Loucy (cell line): ENCODE data around the gene HSPG2.

Experiments used
- H2AFZ ChIP-seq: fragments of 200-600 bp; sonication (generic); 2 replicates; pipeline ENCODE4 v1.6.0; 2016; ENCODE audit warnings: antibody characterized with exemption, mild to moderate bottlenecking, low read length, moderate library complexity
- H3F3A ChIP-seq: fragments of 200-600 bp; 2 replicates; pipeline ENCODE4 v1.6.0; 2016; ENCODE audit warnings: antibody characterized with exemption, low read depth, mild to moderate bottlenecking
- H3K27me3 ChIP-seq: fragments of 200-600 bp; sonication (generic); 2 replicates; pipeline ENCODE4 v1.6.1; 2014; ENCODE audit warnings: low read length, mild to moderate bottlenecking; ENCODE audit not compliant: insufficient read depth, poor library complexity, severe bottlenecking
- H3K36me3 ChIP-seq: fragments of 200-600 bp; sonication (generic); 2 replicates; pipeline ENCODE4 v1.6.1; 2016; ENCODE audit warnings: low read length; ENCODE audit not compliant: insufficient read depth
- H3K4me1 ChIP-seq: fragments of 200-600 bp; sonication (generic); 2 replicates; pipeline ENCODE4 v1.5.1; 2014; ENCODE audit warnings: low read length, mild to moderate bottlenecking; ENCODE audit not compliant: insufficient read depth, poor library complexity, severe bottlenecking
- H3K4me2 ChIP-seq: fragments of 200-600 bp; sonication (generic); 2 replicates; pipeline ENCODE4 v1.6.0; 2014; ENCODE audit warnings: antibody characterized with exemption, low read length, low read depth, mild to moderate bottlenecking; ENCODE audit not compliant: poor library complexity, severe bottlenecking
- H3K4me3 ChIP-seq: fragments of 200-600 bp; sonication (generic); 2 replicates; pipeline ENCODE4 v1.5.1; 2014; ENCODE audit warnings: low read length, mild to moderate bottlenecking, mixed read lengths; ENCODE audit not compliant: poor library complexity, severe bottlenecking
- H3K79me2 ChIP-seq: fragments of 200-600 bp; sonication (generic); 2 replicates; pipeline ENCODE4 v1.6.1; 2014; ENCODE audit warnings: low read length; ENCODE audit not compliant: insufficient read depth
- H3K9ac ChIP-seq: fragments of 200-600 bp; sonication (generic); 2 replicates; pipeline ENCODE4 v1.6.0; 2014; ENCODE audit warnings: mild to moderate bottlenecking, low read depth, low read length, moderate library complexity; ENCODE audit not compliant: poor library complexity, severe bottlenecking
- H3K9me2 ChIP-seq: fragments of 200-600 bp; sonication (generic); replicated peaks from 2 replicates; pipeline ENCODE4 v1.6.1; 2016; ENCODE audit warnings: low read depth, low read length, mixed read lengths
- H3K9me3 ChIP-seq: fragments of 200-600 bp; sonication (generic); 2 replicates; pipeline ENCODE4 v1.6.1; 2014; ENCODE audit warnings: mild to moderate bottlenecking, antibody characterized with exemption, low read length, low read depth; ENCODE audit not compliant: insufficient read depth
- H4K20me1 ChIP-seq: fragments of 200-600 bp; sonication (generic); 2 replicates; pipeline ENCODE4 v1.6.0; 2014; ENCODE audit warnings: antibody characterized with exemption, low read length, mild to moderate bottlenecking; ENCODE audit not compliant: insufficient read depth, poor library complexity, severe bottlenecking
- EZH2phosphoT487 ChIP-seq: fragments of 200-600 bp; IDR thresholded peaks from 2 replicates; pipeline ENCODE4 v1.6.1; 2018; ENCODE audit warnings: antibody characterized with exemption, mild to moderate bottlenecking, moderate library complexity, borderline replicate concordance
- TF ChIP-seq, protein P1 (sequence below): fragments of 200-600 bp; sonication (generic); conservative IDR thresholded peaks from 2 replicates; pipeline ENCODE4 v1.5.1; 2014; ENCODE audit warnings: mild to moderate bottlenecking, antibody characterized with exemption, low read length

HSPG2 gene

DNA sequence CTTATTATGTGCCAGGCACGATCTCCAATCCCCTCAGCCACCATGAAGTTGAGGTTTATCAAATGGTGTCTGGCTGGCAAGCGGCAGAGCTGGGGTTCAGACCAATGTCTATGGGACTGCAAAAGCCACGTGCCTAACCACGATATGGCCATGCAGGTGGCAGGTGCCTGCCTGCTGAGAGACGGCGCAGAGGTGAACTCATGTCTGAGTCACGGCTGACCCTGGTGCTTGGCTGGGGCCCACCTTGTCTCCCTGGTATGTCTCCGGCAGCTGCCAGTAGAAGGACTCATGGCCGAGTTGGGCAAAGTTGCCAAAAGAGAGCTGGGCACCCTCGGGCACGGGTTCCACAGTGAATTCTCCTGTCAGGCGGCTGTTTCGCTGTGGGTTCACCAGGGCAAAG is 65.2 kb downstream of the HSPG2 start:
- Histone ChIP-seq H3K4me3 (no peak overlapping the region), H3K9ac (no peak overlapping the region), H2AFZ (no peak overlapping the region), H3K4me1 (no peaks in the 10 kb centered on the region), H3F3A (no peaks in the 10 kb centered on the region), H3K9me2 (no peaks in the 10 kb centered on the region), H3K4me2 (no peak overlapping the region), H3K79me2 (no peaks in the 10 kb centered on the region), H3K27me3 (no peaks in the 10 kb centered on the region), H3K36me3 (no peaks in the 10 kb centered on the region), H4K20me1 (no peaks in the 10 kb centered on the region), H3K9me3 (no peaks in the 10 kb centered on the region)
- TF ChIP-seq EZH2phosphoT487, result no peak
- TF ChIP-seq, protein P1, sequence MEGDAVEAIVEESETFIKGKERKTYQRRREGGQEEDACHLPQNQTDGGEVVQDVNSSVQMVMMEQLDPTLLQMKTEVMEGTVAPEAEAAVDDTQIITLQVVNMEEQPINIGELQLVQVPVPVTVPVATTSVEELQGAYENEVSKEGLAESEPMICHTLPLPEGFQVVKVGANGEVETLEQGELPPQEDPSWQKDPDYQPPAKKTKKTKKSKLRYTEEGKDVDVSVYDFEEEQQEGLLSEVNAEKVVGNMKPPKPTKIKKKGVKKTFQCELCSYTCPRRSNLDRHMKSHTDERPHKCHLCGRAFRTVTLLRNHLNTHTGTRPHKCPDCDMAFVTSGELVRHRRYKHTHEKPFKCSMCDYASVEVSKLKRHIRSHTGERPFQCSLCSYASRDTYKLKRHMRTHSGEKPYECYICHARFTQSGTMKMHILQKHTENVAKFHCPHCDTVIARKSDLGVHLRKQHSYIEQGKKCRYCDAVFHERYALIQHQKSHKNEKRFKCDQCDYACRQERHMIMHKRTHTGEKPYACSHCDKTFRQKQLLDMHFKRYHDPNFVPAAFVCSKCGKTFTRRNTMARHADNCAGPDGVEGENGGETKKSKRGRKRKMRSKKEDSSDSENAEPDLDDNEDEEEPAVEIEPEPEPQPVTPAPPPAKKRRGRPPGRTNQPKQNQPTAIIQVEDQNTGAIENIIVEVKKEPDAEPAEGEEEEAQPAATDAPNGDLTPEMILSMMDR, result no peak

DNA sequence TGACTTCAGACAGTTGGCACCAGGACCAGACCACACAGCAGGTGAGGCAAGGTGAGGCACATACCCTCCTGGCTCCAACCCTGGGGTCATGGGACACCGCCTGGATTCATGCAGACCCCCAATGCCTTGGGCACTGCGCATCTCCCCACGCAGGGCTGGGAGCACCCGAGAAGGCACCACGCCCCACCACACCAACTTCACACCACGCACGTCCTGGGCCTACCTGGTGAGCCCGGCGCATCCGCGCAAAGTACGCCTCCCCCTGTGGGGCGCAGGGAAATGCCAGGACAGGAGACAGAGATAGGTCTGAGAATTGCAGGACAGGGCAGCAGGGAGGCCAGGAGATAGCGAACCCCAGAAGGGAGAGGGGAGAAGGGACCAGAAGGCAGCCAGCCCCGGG is 66.5 kb downstream of the HSPG2 start:
- Histone ChIP-seq H3K9me3 (no peaks in the 10 kb centered on the region), H3K4me2 (no peak overlapping the region), H3K4me1 (peaks cover 2% of the 10 kb centered on the region), H3K27me3 (no peaks in the 10 kb centered on the region), H2AFZ (no peak overlapping the region), H3K36me3 (no peaks in the 10 kb centered on the region), H3K79me2 (no peaks in the 10 kb centered on the region), H3F3A (no peaks in the 10 kb centered on the region), H3K9me2 (no peaks in the 10 kb centered on the region), H3K9ac (no peak overlapping the region), H3K4me3 (no peak overlapping the region), H4K20me1 (no peaks in the 10 kb centered on the region)
- TF ChIP-seq EZH2phosphoT487, result no peak
- TF ChIP-seq, protein P1, result no peak

DNA sequence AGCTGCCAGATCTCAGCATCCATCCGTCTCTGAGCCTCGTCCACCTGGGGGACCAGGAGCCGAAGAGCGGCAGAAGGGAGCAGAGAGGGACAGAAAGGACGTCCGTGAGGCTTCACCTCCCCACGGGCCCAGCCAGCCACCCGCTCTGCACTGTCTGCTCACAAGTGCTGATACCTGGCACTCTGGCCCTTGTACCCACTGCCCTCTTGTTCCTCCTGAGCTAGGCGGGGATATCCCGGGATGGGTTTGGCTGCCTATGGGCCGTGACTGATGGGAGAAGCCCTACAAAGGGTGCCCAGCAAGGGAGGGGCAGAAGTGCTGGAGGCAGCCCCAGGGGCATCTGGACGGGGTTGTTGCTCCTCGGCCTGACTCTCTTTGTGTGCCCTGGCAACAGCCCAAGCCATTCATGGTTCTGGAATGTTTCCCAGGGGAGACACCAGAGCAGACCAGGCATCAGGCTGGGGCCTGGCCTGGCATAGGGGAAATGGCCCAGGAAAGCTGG is 67.4 kb downstream of the HSPG2 start:
- no peak overlapping the region for H3K4me2 ChIP-seq
- TF ChIP-seq EZH2phosphoT487, result no peak
- TF ChIP-seq, protein P1, result no peak

More for the DNA sequence above, 67.4 kb downstream of the HSPG2 start:
- peaks cover 2% of the 10 kb centered on the region for H3K4me1 ChIP-seq
- H3K9ac ChIP-seq, result no peak overlapping the region
- no peaks in the 10 kb centered on the region for H3K9me3 ChIP-seq
- H3F3A ChIP-seq, result no peaks in the 10 kb centered on the region
- no peaks in the 10 kb centered on the region for H3K79me2 ChIP-seq
- H3K27me3 ChIP-seq, result no peaks in the 10 kb centered on the region
- no peak overlapping the region for H3K4me3 ChIP-seq
- no peaks in the 10 kb centered on the region for H4K20me1 ChIP-seq
- no peaks in the 10 kb centered on the region for H3K9me2 ChIP-seq
- H2AFZ ChIP-seq, result no peak overlapping the region
- no peaks in the 10 kb centered on the region for H3K36me3 ChIP-seq
